Chondrocyte (in vitro differentiated cells): ENCODE data around the gene ANXA7. TPM values are rescaled to one million over a fixed set of nuclear protein-coding genes. Genes with fewer than 3 reads are reported as not detected.

Source experiments
- DNase-seq: peaks from one replicate; pipeline ENCODE4 v3.0.0; 2021; ENCODE audit warnings: mixed read lengths, low spot score
- H3K27ac Mint-ChIP-seq: one replicate; pipeline ENCODE4 v1.8.0; 2021; ENCODE audit warnings: mild to moderate bottlenecking, moderate library complexity, mixed read lengths; ENCODE audit not compliant: unreplicated experiment
- H3K27me3 Mint-ChIP-seq: 2 replicates; pipeline ENCODE4 v1.8.0; 2021; ENCODE audit warnings: low read depth, mixed read lengths
- H3K36me3 Mint-ChIP-seq: 2 replicates; pipeline ENCODE4 v1.8.0; 2021; ENCODE audit warnings: low read depth, mixed read lengths
- H3K4me1 Mint-ChIP-seq: 2 replicates; pipeline ENCODE4 v1.8.0; 2021; ENCODE audit warnings: low read depth, mild to moderate bottlenecking, mixed read lengths
- H3K4me3 Mint-ChIP-seq: one replicate; pipeline ENCODE4 v1.8.0; 2021; ENCODE audit warnings: mild to moderate bottlenecking, moderate library complexity, mixed read lengths; ENCODE audit not compliant: unreplicated experiment
- H3K9me3 Mint-ChIP-seq: 2 replicates; pipeline ENCODE4 v1.8.0; 2021; ENCODE audit warnings: low read depth, mixed read lengths
- CTCF ChIP-seq: fragments of 200-600 bp; sonication (generic); IDR thresholded peaks from 2 replicates; pipeline ENCODE4 v1.5.0; 2021; ENCODE audit warnings: antibody characterized with exemption, mild to moderate bottlenecking, moderate library complexity
- total RNA-seq: library from RNA; stranded (reverse); gene quantifications from 3 replicates; pipeline ENCODE4 v1.2.1, GENCODE V29; 2021

ANXA7 gene
- total RNA-seq, 1 donor from 2014 or later, result 93.5 TPM

- no peak for DNase-seq
- no peaks in the 10 kb centered on the region for H3K27me3 Mint-ChIP-seq
- H3K4me3 Mint-ChIP-seq, result no peak overlapping the region
- TF ChIP-seq CTCF, result no peak
- H3K4me1 Mint-ChIP-seq, result peaks cover 7% of the 10 kb centered on the region
- peaks cover 18% of the 10 kb centered on the region for H3K36me3 Mint-ChIP-seq
- no peak overlapping the region for H3K27ac Mint-ChIP-seq
- no peaks in the 10 kb centered on the region for H3K9me3 Mint-ChIP-seq
Observed at GRCh38 chr10:73448384-73448783, 34.5 kb upstream of the ANXA7 start.

- H3K9me3 Mint-ChIP-seq, result no peaks in the 10 kb centered on the region
Observed at GRCh38 chr10:73446926-73447325, 33.1 kb upstream of the ANXA7 start.

GRCh38 chr10:73444457-73444856 is 30.6 kb upstream of the ANXA7 start:
- Mint-ChIP-seq H3K4me3 (no peak overlapping the region), H3K27ac (no peak overlapping the region), H3K27me3 (no peaks in the 10 kb centered on the region), H3K9me3 (no peaks in the 10 kb centered on the region), H3K4me1 (peaks cover 17% of the 10 kb centered on the region), H3K36me3 (peaks cover 17% of the 10 kb centered on the region)
- DNase-seq, result no peak
- no peak for TF ChIP-seq CTCF

More at GRCh38 chr10:73446926-73447325, 33.1 kb upstream of the ANXA7 start:
- DNase-seq, result no peak
- H3K4me1 Mint-ChIP-seq, result peaks cover 10% of the 10 kb centered on the region
- no peak overlapping the region for H3K27ac Mint-ChIP-seq
- H3K36me3 Mint-ChIP-seq, result peaks cover 19% of the 10 kb centered on the region
- no peak overlapping the region for H3K4me3 Mint-ChIP-seq
- TF ChIP-seq CTCF, result no peak
- no peaks in the 10 kb centered on the region for H3K27me3 Mint-ChIP-seq

GRCh38 chr10:73439605-73440312 is 25.9 kb upstream of the ANXA7 start:
- peaks cover 14% of the 10 kb centered on the region for H3K4me1 Mint-ChIP-seq
- no peak overlapping the region for H3K4me3 Mint-ChIP-seq
- DNase-seq, result no peak
- peak overlapping the region; percentile 41 for H3K27ac Mint-ChIP-seq
- no peak for TF ChIP-seq CTCF
- no peaks in the 10 kb centered on the region for H3K27me3 Mint-ChIP-seq
- H3K36me3 Mint-ChIP-seq, result peaks cover 15% of the 10 kb centered on the region
- H3K9me3 Mint-ChIP-seq, result no peaks in the 10 kb centered on the region

- TF ChIP-seq CTCF, result no peak
- peaks cover 14% of the 10 kb centered on the region for H3K4me1 Mint-ChIP-seq
- H3K9me3 Mint-ChIP-seq, result no peaks in the 10 kb centered on the region
- H3K27me3 Mint-ChIP-seq, result no peaks in the 10 kb centered on the region
- H3K4me3 Mint-ChIP-seq, result no peak overlapping the region
- H3K36me3 Mint-ChIP-seq, result peaks cover 12% of the 10 kb centered on the region
- peak overlapping the region; percentile 41 for H3K27ac Mint-ChIP-seq
- no peak for DNase-seq
Observed at GRCh38 chr10:73439055-73439454, 25.2 kb upstream of the ANXA7 start.
